Memory B cell (primary cell): ENCODE results near the gene ERG28.

Experiments
- ATAC-seq: fragments of 150-1000 bp; cut with Tn5 transposase; 2 replicates; pipeline ENCODE4 v1.10.0; 2021; ENCODE audit warnings: low read depth, mild to moderate bottlenecking, moderate library complexity
- DNase-seq, 2 donors: peaks; one replicate each; pipeline ENCODE4 v3.0.0; 2022; ENCODE audit warnings: low spot score in 2 of 2
- H3K27ac Mint-ChIP-seq: one replicate; pipeline ENCODE4 v1.8.0; 2022; ENCODE audit warnings: mild to moderate bottlenecking, moderate library complexity, mixed read lengths
- H3K27me3 Mint-ChIP-seq: one replicate; pipeline ENCODE4 v1.8.0; 2022; ENCODE audit warnings: mixed read lengths
- H3K36me3 Mint-ChIP-seq: one replicate; pipeline ENCODE4 v1.8.0; 2022; ENCODE audit warnings: mild to moderate bottlenecking, mixed read lengths
- H3K4me1 Mint-ChIP-seq: one replicate; pipeline ENCODE4 v1.8.0; 2022; ENCODE audit warnings: mixed read lengths
- H3K4me3 Mint-ChIP-seq: one replicate; pipeline ENCODE4 v1.8.0; 2022; ENCODE audit warnings: mild to moderate bottlenecking, moderate library complexity, mixed read lengths
- H3K9me3 Mint-ChIP-seq: one replicate; pipeline ENCODE4 v1.8.0; 2022; ENCODE audit warnings: mixed read lengths

The ERG28 gene

DNA sequence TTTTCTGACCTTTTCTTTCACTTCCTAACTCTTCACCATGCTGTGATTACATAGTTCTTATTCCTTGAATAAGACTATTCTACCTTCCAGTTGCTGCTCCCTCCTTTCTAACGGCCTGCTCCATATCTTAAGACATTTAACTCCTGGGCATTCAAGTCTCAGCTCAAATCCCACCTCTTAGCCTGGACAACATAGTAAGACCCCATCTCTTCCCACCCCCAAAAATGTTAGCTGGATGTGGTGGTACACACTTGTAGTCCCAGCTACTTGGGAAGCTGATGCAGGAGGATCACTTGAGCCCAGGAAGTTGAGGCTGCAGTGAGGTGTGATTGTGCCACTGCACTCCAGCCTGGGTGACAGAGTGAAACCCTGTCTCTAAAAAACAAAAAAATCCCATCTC is 10.9 kb downstream of the ERG28 start:
- no peak overlapping the region for H3K27ac Mint-ChIP-seq

DNA sequence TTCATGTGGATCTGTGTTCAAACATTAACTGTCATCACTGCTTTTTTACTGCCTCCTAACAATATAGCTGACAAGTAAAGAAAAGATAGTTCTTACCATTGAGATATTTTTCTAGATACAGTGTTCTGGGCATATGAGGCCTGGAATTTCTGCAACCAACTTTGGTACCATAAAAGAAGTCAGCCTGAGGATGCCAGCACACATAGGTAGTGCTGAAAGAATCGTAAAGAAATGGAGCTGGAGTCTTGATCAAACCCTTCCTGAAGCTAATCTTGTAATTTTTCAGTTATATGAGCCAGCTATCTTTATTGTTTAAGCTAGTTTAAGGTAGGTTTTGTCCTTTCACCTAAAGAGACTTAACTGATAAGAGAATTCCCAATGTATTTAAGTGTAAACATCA is 11.3 kb downstream of the ERG28 start:
- H3K27ac Mint-ChIP-seq, result no peak overlapping the region
- no peaks in the 10 kb centered on the region for H3K27me3 Mint-ChIP-seq
- no peaks in the 10 kb centered on the region for H3K4me1 Mint-ChIP-seq
- ATAC-seq (no peak), DNase-seq (no peak)
- H3K4me3 Mint-ChIP-seq, result no peak overlapping the region
- no peaks in the 10 kb centered on the region for H3K9me3 Mint-ChIP-seq
- peaks cover 38% of the 10 kb centered on the region for H3K36me3 Mint-ChIP-seq

More for the DNA sequence above, 10.9 kb downstream of the ERG28 start:
- Mint-ChIP-seq H3K4me1 (no peaks in the 10 kb centered on the region), H3K27me3 (no peaks in the 10 kb centered on the region), H3K4me3 (no peak overlapping the region), H3K36me3 (peaks cover 39% of the 10 kb centered on the region), H3K9me3 (no peaks in the 10 kb centered on the region)
- ATAC-seq, result no peak
- DNase-seq, result no peak

DNA sequence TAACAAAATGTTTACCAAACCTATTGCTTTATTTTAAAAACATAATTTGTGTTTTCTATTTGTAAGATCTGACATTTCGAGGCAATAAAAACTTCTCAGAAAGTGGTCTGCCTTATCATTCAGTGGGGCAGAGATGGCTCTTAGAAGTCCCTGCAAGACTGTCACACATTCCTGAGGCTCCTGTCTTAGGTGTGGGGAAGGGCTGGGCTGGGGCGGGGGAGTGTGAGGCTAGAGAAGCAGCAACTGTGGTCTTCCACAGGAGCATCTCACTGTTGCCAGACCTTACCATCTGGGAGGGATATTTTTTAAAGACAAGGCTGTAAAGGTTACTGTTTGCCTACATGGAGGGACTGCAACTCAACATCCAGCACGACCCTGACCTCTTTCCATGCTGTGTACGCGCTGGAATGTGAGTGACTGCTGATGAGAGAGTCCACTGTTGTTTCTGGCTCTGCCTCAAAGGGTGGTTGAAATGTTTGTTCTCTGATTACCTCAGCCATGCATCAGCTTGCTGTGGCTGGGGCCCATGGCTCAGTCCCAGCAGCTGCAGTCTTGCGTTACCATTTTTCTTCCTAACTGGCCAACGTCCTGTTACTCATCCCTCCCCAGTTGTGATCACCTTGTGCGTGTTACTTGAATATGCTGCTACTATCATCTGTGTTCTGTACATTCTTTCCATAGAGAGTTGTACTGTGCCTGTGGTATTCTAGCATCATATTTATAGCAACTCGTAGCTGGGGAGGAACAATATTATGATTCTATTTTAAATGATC is 12.4 kb downstream of the ERG28 start:
- DNase-seq (no peak), ATAC-seq (no peak)
- Mint-ChIP-seq H3K9me3 (no peaks in the 10 kb centered on the region), H3K36me3 (peaks cover 41% of the 10 kb centered on the region), H3K27ac (no peak overlapping the region), H3K27me3 (no peaks in the 10 kb centered on the region), H3K4me1 (no peaks in the 10 kb centered on the region), H3K4me3 (no peak overlapping the region)

DNA sequence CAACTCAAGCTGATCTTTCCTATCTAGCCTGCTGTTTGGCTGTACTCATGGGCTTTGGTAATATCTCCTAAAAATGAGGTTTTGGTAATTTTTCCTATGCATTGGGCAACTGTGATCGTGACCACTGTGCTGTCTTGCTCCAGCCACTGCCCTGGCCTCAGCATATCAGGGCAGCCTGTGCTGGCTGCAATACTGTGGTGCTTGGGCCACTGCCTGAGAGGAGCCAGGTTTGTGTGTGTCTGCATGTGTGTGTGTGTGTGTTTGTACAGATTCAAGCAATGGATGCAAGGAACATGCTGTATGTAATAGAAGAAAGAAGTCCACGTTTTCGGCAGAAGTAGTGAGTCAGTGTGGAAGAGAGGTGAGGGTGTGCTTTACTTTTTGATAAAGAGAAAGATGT is 13.0 kb downstream of the ERG28 start:
- Mint-ChIP-seq H3K4me1 (no peaks in the 10 kb centered on the region), H3K36me3 (peaks cover 37% of the 10 kb centered on the region), H3K9me3 (no peaks in the 10 kb centered on the region), H3K27me3 (no peaks in the 10 kb centered on the region), H3K27ac (peak overlapping the region; percentile 8), H3K4me3 (no peak overlapping the region)
- DNase-seq (no peak), ATAC-seq (no peak)

DNA sequence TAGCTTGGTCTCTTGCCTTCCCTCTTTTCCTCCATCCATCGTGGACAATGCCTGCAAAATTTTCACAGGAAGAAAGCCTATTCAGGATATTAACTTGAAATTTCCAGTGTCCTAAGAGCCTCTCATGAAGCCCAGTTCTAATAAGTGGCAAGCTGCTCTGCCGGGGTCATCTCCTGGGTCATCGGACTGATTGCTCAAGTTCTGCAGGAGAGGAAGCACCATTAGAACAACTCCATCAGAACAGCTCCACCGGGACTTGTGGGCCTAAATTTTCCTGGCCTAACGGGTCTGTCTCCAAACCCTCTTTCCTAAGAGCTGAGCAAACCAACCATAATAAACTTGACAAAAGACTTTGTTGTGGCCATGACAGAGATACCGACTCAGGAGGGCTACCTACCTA is 13.9 kb downstream of the ERG28 start:
- Mint-ChIP-seq H3K4me3 (no peak overlapping the region), H3K27ac (no peak overlapping the region), H3K27me3 (no peaks in the 10 kb centered on the region), H3K9me3 (no peaks in the 10 kb centered on the region), H3K36me3 (peaks cover 35% of the 10 kb centered on the region), H3K4me1 (no peaks in the 10 kb centered on the region)
- ATAC-seq, result no peak
- DNase-seq, result no peak

DNA sequence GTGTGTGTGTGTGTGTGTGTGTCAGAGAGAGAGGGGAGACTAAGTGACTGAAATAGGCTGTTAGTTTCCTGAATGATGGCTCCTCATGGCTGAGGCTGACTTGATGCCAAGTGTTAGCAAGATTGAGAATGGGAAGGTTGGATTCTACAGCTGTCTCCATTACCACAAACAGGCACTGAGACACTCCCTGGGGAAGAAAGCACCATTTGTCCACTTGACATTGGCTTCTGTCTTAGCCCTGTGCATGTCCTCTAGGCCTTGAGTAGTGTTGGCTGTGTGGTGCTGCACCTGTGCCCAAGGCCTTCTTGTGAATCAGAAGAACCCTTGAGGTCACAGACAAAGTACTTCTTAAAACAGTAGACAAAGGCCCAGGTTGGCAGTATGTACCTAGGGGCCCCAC is 15.6 kb downstream of the ERG28 start:
- Mint-ChIP-seq H3K36me3 (peaks cover 24% of the 10 kb centered on the region), H3K27ac (no peak overlapping the region), H3K27me3 (no peaks in the 10 kb centered on the region), H3K9me3 (no peaks in the 10 kb centered on the region), H3K4me3 (no peak overlapping the region), H3K4me1 (no peaks in the 10 kb centered on the region)
- DNase-seq (no peak), ATAC-seq (no peak)

DNA sequence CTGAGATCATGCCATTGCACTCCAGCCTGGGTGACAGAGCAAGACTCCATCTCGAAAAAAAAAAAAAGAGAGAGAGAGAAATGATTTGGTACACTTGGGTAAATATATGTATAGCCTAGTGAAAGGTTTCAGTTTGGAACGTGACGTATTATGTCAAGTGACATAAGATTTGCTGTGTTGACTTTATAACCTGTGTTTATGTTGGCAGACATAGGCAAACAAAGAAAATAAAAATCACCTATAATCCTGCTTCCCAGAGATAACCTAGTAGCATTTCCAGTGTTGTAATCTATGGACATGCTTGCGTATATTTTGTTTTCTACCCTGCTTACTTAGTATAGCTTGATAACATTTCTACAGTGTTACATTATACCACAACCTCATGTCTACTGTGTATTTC is 16.7 kb downstream of the ERG28 start:
- Mint-ChIP-seq H3K36me3 (peaks cover 16% of the 10 kb centered on the region), H3K9me3 (no peaks in the 10 kb centered on the region), H3K27ac (no peak overlapping the region), H3K4me1 (no peaks in the 10 kb centered on the region), H3K27me3 (no peaks in the 10 kb centered on the region), H3K4me3 (no peak overlapping the region)
- ATAC-seq, result no peak
- no peak for DNase-seq

DNA sequence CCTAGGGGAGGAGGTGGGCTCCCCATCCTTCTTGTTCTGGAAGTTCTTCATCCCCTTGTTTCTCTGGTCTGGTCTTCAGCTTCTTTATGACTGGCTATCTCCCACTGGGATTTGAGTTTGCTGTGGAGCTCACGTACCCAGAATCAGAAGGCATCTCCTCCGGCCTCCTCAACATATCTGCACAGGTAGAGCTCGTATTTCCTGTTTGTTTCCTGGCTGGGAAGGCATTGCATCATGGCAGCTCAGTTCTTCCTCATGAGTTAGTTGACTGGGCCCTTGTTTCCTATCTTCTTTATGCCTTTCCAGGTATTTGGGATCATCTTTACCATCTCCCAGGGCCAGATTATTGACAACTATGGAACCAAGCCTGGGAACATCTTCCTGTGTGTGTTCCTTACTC is 19.8 kb downstream of the ERG28 start:
- ATAC-seq, result no peak
- Mint-ChIP-seq H3K27me3 (no peaks in the 10 kb centered on the region), H3K27ac (no peak overlapping the region), H3K36me3 (peaks cover 9% of the 10 kb centered on the region), H3K4me1 (no peaks in the 10 kb centered on the region), H3K4me3 (no peak overlapping the region), H3K9me3 (no peaks in the 10 kb centered on the region)
- DNase-seq, result no peak

DNA sequence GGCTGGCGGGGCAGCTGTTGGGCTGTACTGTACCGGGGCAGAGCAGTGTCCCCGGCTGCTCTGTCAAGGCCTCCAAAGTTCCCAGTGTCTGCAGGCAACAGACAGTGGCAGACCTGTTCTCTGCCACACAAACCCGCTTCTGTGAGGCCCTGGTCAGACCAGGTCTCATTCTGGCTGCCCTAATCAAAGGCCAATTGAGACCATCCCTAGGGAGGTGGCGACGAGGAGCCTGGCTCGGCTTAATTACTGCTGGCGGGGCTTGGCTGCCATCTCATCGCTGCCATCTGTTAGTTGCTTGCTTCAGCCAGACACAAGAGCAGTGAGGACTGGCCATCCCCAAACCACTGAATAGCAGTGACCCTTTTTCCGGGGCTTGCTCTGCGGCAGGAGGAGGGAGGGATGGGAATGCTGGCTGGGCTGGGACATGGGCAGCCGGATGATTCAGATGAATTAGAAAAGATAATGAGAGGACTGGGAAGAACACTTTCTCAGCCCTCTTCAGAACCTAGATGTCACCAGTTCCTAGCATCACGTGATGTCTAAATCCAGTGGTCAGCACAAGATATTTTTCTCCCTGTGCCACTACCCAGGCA is 24.5 kb downstream of the ERG28 start:
- no peak overlapping the region for H3K27ac Mint-ChIP-seq
- no peak for ATAC-seq
- H3K27me3 Mint-ChIP-seq, result no peaks in the 10 kb centered on the region
- no peak overlapping the region for H3K4me3 Mint-ChIP-seq
- no peaks in the 10 kb centered on the region for H3K9me3 Mint-ChIP-seq
- no peak for DNase-seq
- H3K4me1 Mint-ChIP-seq, result no peaks in the 10 kb centered on the region
- peaks cover 4% of the 10 kb centered on the region for H3K36me3 Mint-ChIP-seq

DNA sequence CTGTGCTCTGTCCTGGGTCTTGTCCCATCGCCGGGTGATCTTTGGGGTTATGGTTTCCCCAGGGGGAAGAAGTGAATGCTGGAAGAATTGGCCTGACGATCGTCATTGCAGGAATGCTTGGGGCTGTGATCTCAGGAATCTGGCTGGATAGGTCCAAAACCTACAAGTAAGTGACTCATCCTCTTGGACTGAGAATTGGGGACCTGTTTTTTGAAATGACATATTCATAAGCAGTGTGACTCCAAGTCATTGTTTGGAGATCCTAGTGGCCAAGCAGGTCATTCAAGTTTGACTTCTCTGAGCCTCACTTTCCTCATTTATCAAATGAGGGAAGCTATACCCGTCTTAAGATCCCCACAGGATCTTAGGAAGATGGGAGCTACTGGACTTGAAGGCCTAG is 25.8 kb downstream of the ERG28 start:
- no peaks in the 10 kb centered on the region for H3K9me3 Mint-ChIP-seq
- no peak overlapping the region for H3K4me3 Mint-ChIP-seq
- peaks cover 2% of the 10 kb centered on the region for H3K36me3 Mint-ChIP-seq
- H3K27me3 Mint-ChIP-seq, result no peaks in the 10 kb centered on the region
- H3K4me1 Mint-ChIP-seq, result no peaks in the 10 kb centered on the region
- H3K27ac Mint-ChIP-seq, result no peak overlapping the region
- DNase-seq (no peak), ATAC-seq (no peak)

DNA sequence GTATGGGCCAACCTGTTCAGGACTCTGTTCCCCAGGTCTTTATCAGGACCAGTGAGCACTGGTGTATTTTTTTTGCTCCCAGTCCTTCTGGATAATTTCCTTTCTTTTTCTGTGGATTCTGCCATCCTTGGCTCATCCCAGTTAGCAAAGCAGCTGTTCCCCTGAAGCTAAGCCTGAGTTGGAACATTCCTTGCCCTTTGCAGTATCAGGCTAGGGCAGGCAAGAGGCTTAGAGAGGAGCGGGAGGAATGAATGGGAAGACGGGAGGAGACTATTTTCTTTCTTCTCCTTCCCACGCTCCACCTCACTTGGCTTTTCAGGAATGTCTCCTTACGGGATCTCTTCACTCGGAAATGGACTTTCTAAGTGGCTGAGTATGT is 29.2 kb downstream of the ERG28 start:
- ATAC-seq (no peak), DNase-seq (no peak)
- Mint-ChIP-seq H3K27ac (no peak overlapping the region), H3K36me3 (peaks cover under 1% of the 10 kb centered on the region), H3K9me3 (no peaks in the 10 kb centered on the region), H3K27me3 (peaks cover under 1% of the 10 kb centered on the region), H3K4me3 (no peak overlapping the region), H3K4me1 (no peaks in the 10 kb centered on the region)

DNA sequence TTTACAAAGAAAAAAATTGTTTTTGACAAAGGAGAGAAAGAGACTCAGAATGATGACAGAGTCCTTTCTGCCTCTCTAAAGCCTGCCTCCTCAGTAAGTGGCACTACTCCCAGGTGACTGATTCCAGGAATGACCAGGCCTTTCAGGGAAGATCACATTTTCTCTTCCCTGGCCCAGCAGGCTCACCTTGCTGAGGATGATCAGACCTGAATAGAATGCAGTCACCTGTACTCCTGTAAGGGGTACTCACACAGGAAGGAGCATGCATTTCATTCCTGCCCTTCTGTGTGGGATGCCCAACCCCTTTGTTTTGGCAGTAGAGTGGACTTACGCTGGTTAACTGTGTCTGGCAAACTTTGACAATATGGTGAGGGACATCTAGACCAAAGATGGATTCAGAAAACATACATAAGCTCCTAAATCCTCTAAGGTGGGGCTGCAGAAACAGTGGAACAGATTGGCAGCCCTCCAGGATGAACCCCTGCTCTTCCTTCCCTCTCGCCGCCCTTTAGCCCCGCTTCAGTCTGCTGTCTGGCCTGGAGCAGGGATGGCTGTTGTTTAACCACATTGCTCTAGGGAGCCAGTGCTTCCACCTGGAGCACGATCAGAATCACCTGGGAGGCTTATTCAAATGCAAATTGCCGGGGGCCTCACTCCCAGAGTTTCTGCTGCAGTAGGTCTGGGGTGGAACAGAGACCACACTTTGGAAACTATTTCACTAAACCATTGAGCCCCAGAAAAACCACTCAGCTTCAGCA is 29.8 kb downstream of the ERG28 start:
- peaks cover 2% of the 10 kb centered on the region for H3K36me3 Mint-ChIP-seq
- no peaks in the 10 kb centered on the region for H3K9me3 Mint-ChIP-seq
- H3K27me3 Mint-ChIP-seq, result peaks cover 3% of the 10 kb centered on the region
- DNase-seq, result no peak
- H3K4me3 Mint-ChIP-seq, result no peak overlapping the region
- H3K27ac Mint-ChIP-seq, result no peak overlapping the region
- ATAC-seq, result no peak
- H3K4me1 Mint-ChIP-seq, result no peaks in the 10 kb centered on the region

DNA sequence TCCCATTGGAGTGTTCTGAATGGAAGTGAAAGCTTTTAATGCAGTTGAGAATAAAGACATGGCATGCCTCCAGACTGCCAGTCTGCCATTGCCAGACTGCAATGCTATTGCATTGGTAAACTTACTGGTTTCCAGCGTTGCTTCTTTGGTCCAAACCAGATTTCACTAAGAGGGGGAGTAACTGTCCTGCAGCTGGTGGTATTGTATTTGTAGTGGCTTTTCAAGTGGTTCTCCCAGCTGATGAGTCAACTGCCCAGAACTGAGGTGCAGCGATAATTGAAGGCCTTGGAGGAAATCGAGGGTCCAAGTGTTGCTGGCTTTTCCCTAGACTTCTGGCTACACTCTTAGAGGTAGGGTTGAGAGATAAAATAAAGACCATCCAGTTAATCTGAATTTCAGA is 31.9 kb downstream of the ERG28 start:
- no peak overlapping the region for H3K4me3 Mint-ChIP-seq
- H3K9me3 Mint-ChIP-seq, result no peaks in the 10 kb centered on the region
- ATAC-seq (no peak), DNase-seq (no peak)
- H3K36me3 Mint-ChIP-seq, result peaks cover 4% of the 10 kb centered on the region
- H3K27ac Mint-ChIP-seq, result no peak overlapping the region
- peaks cover 12% of the 10 kb centered on the region for H3K27me3 Mint-ChIP-seq
- peaks cover 5% of the 10 kb centered on the region for H3K4me1 Mint-ChIP-seq

DNA sequence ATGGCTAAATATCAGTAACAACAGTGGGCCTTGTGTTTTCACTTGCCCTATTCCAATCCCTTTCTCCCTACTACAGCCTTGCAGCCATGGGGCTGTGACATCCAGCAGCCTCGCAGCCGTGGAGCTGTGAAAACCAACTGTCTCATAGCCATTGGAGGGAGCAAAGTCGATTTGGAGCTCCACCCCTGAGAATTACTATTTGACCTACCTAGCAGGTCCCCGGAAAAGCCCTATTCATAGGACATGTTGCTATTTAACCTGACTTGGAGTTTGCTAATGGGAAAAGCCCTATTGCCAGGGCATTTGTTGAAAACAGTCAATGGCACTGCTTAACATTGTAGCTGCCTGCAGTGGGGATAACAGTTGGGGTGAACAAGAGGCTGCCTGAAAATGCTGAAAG is 33.3 kb downstream of the ERG28 start:
- Mint-ChIP-seq H3K4me3 (no peak overlapping the region), H3K9me3 (no peaks in the 10 kb centered on the region), H3K27ac (no peak overlapping the region), H3K4me1 (peaks cover 10% of the 10 kb centered on the region), H3K36me3 (peaks cover 4% of the 10 kb centered on the region), H3K27me3 (peaks cover 14% of the 10 kb centered on the region)
- DNase-seq, result no peak
- ATAC-seq, result no peak
